ENCODE measurements around the gene TPM4.
"Not testable (repeated sequence)": the region's sequence is repeated elsewhere in the genome, so short reads cannot be mapped to it uniquely, and the experiment has no call there.

TPM4 gene

GRCh38 chr19:16076154-16076957, at the start of gene TPM4:
TSS of gene TPM4 (plus strand) at chr19:16076495. CDS start at chr19:16076566, 71 bp downstream.
- DNase-seq, result peak; percentile 41

- no peak for DNase-seq
These were observed 49.5 kb upstream of the TPM4 start for GRCh38 chr19:16026756-16027155.

GRCh38 chr19:16027528-16027927, 48.8 kb upstream of the TPM4 start:
- DNase-seq, result no peak

GRCh38 chr19:16030155-16030554, 46.1 kb upstream of the TPM4 start:
- DNase-seq, result not testable (repeated sequence)

- no peak for DNase-seq
These were observed 45.1 kb upstream of the TPM4 start for GRCh38 chr19:16030964-16031871.

- no peak for DNase-seq
These were observed 44.5 kb upstream of the TPM4 start for GRCh38 chr19:16031872-16032200.

- no peak for DNase-seq
These were observed 43.7 kb upstream of the TPM4 start for GRCh38 chr19:16032509-16033135.

- no peak for DNase-seq
These were observed 43.2 kb upstream of the TPM4 start for GRCh38 chr19:16033136-16033530.

- DNase-seq, result no peak
These were observed 42.6 kb upstream of the TPM4 start for GRCh38 chr19:16033721-16034120.

GRCh38 chr19:16034180-16034579, 42.1 kb upstream of the TPM4 start:
- DNase-seq, result no peak

GRCh38 chr19:16034958-16035560, 41.2 kb upstream of the TPM4 start:
- DNase-seq, result no peak

- DNase-seq, result no peak
These were observed 40.5 kb upstream of the TPM4 start for GRCh38 chr19:16035601-16036297.

GRCh38 chr19:16036397-16036925, 39.8 kb upstream of the TPM4 start:
- no peak for DNase-seq

- no peak for DNase-seq
These were observed 39.4 kb upstream of the TPM4 start for GRCh38 chr19:16036941-16037340.

- DNase-seq, result no peak
These were observed 38.7 kb upstream of the TPM4 start for GRCh38 chr19:16037424-16038195.

GRCh38 chr19:16038196-16038695, 38.0 kb upstream of the TPM4 start:
- no peak for DNase-seq

- DNase-seq, result no peak
These were observed 37.2 kb upstream of the TPM4 start for GRCh38 chr19:16039081-16039480.

GRCh38 chr19:16039545-16039944, 36.8 kb upstream of the TPM4 start:
- no peak for DNase-seq

- no peak for DNase-seq
These were observed 35.7 kb upstream of the TPM4 start for GRCh38 chr19:16040642-16041041.

- peak; percentile 16 for DNase-seq
These were observed 34.9 kb upstream of the TPM4 start for GRCh38 chr19:16041299-16041990.

- no peak for DNase-seq
These were observed 34.3 kb upstream of the TPM4 start for GRCh38 chr19:16041991-16042386.

All from NCI-H748 treated with DMSO at 0.1 percent for 48 hours (cell line).